SK-N-SH treated with all-trans-retinoic acid at 6 μM for 48 hours (cell line): ENCODE results near the gene C22orf15.

Source experiments
- ARNTL ChIP-seq: fragments of 450-650 bp; formaldehyde crosslinking; IDR thresholded peaks from 2 replicates; pipeline ENCODE4 v1.5.0; 2020; ENCODE audit warnings: low read depth, mild to moderate bottlenecking, moderate library complexity, borderline replicate concordance
- RARB ChIP-seq: fragments of 250-450 bp; sonication (Bioruptor Pico); IDR thresholded peaks from 2 replicates; pipeline ENCODE4 v1.8.0; 2021; ENCODE audit warnings: mild to moderate bottlenecking, moderate library complexity
- TOX ChIP-seq: fragments of 250-450 bp; sonication (Bioruptor Pico); IDR thresholded peaks from 2 replicates; pipeline ENCODE4 v1.8.0; 2021; ENCODE audit warnings: mild to moderate bottlenecking, moderate library complexity, borderline replicate concordance
- ZFP3 ChIP-seq: fragments of 250-450 bp; sonication (Bioruptor Pico); IDR thresholded peaks from 2 replicates; pipeline ENCODE4 v1.5.0; 2020; ENCODE audit warnings: mild to moderate bottlenecking, moderate library complexity
- TF ChIP-seq, protein P1 (sequence below): fragments of 250-450 bp; sonication (Bioruptor Pico); IDR thresholded peaks from 2 replicates; pipeline ENCODE4 v1.8.0; 2020; ENCODE audit warnings: mild to moderate bottlenecking, moderate library complexity, borderline replicate concordance

DNA sequence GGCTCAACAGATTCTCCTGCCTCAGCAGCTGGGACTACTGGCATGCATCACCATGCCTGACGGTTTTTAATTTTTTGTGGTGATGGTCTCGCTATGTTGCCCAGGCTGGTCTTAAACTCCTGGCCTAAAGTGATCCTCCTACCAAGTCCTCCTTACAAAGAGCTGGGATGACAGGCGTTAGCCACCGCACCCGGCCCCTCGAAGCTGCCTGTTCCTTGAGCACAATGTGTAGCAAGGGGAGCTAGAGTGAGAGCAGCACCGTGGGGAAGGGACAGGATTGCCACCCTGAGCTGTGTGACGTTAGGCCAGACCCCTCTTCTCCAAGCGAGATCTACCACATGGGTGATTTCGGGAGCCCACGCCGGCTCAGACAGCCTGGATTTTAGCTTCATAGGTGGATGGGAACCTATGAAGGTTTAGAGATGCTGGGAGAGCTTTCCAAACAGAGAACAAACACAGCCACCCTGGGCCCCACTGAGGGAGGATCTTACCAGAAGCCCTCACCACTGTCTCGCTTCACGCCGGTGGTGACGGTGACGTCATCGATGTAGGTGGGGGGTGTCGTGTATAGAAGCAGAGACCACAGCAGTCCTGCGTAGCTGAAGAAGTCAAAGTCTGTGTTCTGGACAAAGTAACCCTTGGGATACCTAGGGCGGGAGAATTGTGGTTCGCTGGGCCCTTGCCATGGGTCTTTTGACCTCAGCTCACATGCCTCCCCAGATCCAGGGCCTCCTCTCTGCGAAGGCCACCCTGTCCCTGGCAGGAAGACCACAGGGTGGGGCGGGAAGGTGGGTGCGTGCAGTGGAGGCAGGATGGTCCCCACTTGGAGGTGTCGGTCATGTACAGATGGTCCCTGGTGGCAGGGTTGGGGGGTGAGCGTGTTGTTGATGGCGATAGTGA, 48.8 kb upstream of the C22orf15 start:
- TF ChIP-seq ARNTL (CRISPR knock-in tag) (no peak), TOX (no peak), ZFP3 (CRISPR knock-in tag) (no peak), RARB (CRISPR knock-in tag) (no peak)
- TF ChIP-seq, protein P1, sequence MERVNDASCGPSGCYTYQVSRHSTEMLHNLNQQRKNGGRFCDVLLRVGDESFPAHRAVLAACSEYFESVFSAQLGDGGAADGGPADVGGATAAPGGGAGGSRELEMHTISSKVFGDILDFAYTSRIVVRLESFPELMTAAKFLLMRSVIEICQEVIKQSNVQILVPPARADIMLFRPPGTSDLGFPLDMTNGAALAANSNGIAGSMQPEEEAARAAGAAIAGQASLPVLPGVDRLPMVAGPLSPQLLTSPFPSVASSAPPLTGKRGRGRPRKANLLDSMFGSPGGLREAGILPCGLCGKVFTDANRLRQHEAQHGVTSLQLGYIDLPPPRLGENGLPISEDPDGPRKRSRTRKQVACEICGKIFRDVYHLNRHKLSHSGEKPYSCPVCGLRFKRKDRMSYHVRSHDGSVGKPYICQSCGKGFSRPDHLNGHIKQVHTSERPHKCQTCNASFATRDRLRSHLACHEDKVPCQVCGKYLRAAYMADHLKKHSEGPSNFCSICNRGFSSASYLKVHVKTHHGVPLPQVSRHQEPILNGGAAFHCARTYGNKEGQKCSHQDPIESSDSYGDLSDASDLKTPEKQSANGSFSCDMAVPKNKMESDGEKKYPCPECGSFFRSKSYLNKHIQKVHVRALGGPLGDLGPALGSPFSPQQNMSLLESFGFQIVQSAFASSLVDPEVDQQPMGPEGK (CRISPR knock-in tag), result no peak
